Fibroblast of skin of back (primary cell): ENCODE data around the gene CAPN15.

Experiments used
- DNase-seq: peaks from one replicate; pipeline ENCODE4 v3.0.0-alpha.2; 2013

The CAPN15 gene

DNA sequence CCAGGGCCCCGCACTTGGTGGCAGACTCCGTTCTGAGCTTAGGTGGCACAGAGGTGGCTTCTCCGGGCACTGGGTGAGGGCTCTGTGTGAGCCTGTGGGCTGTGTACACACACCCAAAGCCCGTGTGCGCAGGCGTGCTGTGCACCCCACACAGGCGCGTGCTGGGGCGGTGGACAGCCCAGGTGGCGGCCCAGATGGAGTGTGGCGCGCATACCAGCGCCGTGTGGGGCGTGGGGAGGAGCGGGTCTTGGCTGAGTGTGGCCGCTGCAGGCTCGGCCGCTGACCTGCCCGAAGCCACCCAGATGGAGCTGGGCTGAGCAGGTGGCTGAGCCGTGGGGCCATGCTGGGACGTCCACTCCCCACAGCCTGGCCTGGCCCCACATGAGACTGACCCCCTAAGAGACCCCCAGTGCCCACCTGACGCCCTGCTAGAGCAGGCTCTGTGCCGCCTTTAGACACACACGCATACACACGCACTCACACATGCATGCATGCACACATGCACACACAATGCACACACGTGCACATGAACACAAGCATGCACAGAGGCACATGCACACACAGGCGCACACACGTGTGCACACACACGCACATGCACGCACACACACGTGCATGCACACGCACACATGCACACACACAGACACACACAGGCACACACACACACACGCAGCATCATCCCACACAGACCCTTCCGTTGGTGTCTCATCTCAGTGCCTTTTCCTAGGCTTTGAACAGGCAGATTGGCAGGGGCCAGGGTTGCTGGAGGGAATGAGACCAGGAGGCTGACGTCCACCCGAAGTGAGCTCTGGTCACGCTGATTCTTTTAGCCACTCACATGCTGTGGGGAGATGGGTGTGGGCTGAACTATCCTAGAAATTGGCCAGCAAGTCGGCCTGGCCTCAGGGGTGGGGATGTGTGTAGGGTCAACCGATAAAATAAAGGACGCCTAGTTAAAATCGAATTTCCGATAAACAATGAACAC, 34.7 kb downstream of the CAPN15 start:
- DNase-seq: no peak

DNA sequence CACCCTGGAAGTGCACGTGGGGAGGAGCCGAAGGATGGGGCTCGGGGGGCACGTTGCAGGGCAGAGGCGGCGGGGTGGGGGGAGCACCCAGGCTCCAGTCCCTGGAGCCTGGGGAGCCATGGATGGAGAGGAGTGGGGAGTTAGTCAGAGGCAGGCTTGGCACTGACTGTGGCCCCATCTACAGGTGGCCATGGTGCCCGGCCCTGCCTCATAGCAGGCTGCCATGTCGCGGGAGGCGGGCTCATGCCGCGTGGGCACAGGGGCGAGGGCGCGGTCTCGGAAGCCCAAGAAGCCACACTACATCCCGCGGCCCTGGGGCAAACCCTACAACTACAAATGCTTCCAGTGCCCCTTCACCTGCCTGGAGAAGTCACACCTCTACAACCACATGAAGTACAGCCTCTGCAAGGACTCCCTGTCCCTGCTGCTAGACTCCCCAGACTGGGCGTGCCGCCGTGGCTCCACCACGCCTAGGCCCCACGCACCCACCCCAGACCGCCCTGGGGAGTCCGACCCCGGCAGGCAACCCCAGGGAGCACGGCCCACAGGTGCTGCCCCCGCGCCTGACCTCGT, 35.6 kb downstream of the CAPN15 start:
- no peak for DNase-seq

GRCh38 chr16:564690-565418, 37.3 kb downstream of the CAPN15 start:
- DNase-seq: no peak

- DNase-seq: no peak
Observed at GRCh38 chr16:565419-566330, 38.2 kb downstream of the CAPN15 start.

GRCh38 chr16:566475-567372, 39.2 kb downstream of the CAPN15 start, which contains the start of gene NHLRC4:
Gene NHLRC4 (plus strand): TSS chr16:567005. CDS start chr16:568048, 1,043 bp downstream.
- peak; percentile 26 for DNase-seq

GRCh38 chr16:567373-568256, 40.1 kb downstream of the CAPN15 start:
- DNase-seq: no peak

- DNase-seq: no peak
Observed at GRCh38 chr16:568401-569258, 41.1 kb downstream of the CAPN15 start.

DNA sequence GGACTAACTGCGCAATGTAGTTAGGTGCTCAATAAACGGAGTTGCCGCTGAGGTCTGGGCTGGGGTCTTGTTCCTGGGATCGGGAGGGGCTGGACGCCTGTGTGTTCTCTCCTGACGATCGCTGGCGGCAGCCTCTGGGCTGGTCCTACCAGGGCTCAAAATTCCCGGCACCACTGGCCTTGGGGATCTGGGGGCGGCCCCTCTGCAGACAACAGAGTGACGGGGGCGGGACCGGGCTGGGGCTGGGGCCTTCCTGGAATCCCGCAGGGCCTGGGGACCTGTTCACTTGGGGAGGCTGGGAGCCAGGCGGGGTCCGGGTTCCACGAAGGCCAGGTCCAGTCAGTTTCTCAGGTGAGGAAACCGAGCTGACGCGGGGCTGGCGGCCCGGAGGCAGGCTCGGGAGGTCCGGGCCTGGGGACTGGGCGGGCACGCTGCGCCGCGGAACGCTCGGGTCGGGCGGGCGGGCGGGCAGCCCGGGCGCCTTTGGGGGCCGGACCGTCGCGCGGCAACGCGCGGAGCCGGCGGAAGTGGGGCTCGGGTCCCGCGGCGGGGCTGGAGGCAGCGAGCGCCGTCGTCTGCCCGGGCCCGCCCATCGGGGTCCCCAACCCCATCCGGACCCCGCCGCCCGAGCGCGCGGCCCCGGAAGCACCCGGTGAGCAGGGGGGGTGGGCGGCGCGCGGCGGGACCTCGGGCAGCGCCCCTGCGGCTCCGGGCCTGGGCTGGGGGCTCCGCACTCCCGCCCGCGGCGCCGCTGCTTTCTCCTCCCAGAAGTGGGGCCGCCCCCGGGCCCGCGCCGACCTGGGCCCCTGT, 42.1 kb downstream of the CAPN15 start, which contains the start of gene PIGQ:
Gene PIGQ, plus strand, starts transcription at position 524 of the 810 bp plus-strand sequence. CDS start 4,107 bp downstream, outside the sequence.
- peak; percentile 71 for DNase-seq

- no peak for DNase-seq
Observed at GRCh38 chr16:572865-573650, 45.5 kb downstream of the CAPN15 start.

- DNase-seq: no peak
Observed at GRCh38 chr16:574021-574760, 46.7 kb downstream of the CAPN15 start.

- no peak for DNase-seq
Observed at GRCh38 chr16:575354-576196, 48.1 kb downstream of the CAPN15 start.

DNA sequence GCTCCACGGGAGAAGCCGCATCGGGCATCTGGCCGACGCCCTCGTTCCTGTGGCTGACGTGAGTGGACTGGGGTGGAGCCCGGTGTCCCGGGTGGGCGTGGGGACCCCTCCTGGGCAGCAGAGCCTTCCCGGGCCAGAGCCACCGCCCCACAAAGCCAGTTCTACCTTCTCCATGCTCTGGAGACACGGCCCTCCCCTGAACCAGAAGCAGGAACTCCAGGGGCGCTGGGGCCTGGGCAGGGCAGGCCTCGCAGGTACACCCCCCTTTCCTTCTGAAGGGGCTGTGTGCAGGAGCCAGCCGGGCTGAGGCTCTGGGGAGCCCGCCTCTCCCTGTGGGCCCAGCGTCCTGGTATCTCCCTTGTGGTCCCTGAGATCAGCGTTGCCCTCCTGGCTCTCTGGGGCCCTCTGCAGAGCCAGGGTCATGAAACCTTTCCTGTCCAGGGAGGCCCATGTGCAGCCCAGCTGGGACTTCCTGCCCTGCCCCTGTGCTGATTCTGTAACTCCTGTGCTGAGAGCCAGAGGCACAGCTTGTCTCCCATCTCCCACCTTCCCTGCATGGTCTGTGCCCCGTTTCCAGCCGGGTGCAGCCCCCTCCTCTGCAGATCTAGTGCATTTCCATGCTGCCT, 48.8 kb downstream of the CAPN15 start:
- DNase-seq: no peak

- no peak for DNase-seq
Observed at GRCh38 chr16:576823-577201, 49.3 kb downstream of the CAPN15 start.

- DNase-seq: no peak
Observed at GRCh38 chr16:577796-578195, 50.3 kb downstream of the CAPN15 start.
